ENCODE data around the gene COX5A.

- no peak for TF ChIP-seq CTCF (IDR thresholded peaks at IDR 0.05)
- no peak for TF ChIP-seq POLR2AphosphoS5 (IDR thresholded peaks at IDR 0.05)
- no peak for TF ChIP-seq POLR2A (IDR thresholded peaks at IDR 0.05)
Measured at GRCh38 chr15:74982183-74982582, 44.3 kb upstream of the COX5A start.
